Measurements from ENCODE around the gene SHISAL2A. TPM values are rescaled to one million over a fixed set of nuclear protein-coding genes. Genes with fewer than 3 reads are reported as not detected.

Gene SHISAL2A
- total and polyA plus RNA-seq, 2 donors (not counting 3 experiments of a cell fraction or from before 2014, with no cell fraction given) = not detected

DNA sequence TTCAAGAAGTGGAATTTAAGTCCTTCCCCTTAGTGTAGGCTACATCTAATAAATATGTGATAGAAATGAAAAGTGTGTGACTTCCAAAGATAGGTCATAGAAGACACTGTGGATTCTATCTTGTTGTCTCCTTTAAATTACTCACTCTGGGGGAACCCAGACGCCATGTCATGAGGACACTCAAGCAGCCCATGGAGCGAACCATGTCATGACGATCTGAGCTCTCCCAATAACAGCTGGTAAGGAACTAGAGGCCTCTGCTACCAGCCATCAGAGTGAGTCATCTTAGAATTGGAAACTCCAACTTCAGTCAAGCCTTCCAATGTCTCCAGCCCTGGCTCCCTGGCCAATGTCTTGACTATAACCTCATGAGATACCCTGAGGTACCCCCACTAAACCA is 58.9 kb downstream of the SHISAL2A start:
- H3K27ac ChIP-seq (ENCODE audit: insufficient read depth, low read depth, low read length) = no peak overlapping the region
- DNase-seq (ENCODE audit: low read depth, low spot score) (no peak), FAIRE-seq (no peak)
- H4K20me1 ChIP-seq (replicated peaks; ENCODE audit: control insufficient read depth, extremely low read depth, insufficient read depth, low read length) = no peaks in the 10 kb centered on the region
- ChIA-PET POLR2A (no interaction called here), CTCF (no interaction called here)
- TF ChIP-seq GATA2 (IDR thresholded peaks at IDR 0.05; ENCODE audit: insufficient read depth, insufficient read length, low read depth, low read length) = no peak
- TF ChIP-seq POLR2AphosphoS5 (IDR thresholded peaks at IDR 0.05; ENCODE audit: insufficient read depth, low read depth, low read length) = no peak
- TF ChIP-seq MAX (IDR thresholded peaks at IDR 0.05; ENCODE audit: insufficient read depth, insufficient read length) = no peak
- no peak for TF ChIP-seq POLR2A (IDR thresholded peaks at IDR 0.05; ENCODE audit: low read depth, low read length)
- TF ChIP-seq, protein P1, sequence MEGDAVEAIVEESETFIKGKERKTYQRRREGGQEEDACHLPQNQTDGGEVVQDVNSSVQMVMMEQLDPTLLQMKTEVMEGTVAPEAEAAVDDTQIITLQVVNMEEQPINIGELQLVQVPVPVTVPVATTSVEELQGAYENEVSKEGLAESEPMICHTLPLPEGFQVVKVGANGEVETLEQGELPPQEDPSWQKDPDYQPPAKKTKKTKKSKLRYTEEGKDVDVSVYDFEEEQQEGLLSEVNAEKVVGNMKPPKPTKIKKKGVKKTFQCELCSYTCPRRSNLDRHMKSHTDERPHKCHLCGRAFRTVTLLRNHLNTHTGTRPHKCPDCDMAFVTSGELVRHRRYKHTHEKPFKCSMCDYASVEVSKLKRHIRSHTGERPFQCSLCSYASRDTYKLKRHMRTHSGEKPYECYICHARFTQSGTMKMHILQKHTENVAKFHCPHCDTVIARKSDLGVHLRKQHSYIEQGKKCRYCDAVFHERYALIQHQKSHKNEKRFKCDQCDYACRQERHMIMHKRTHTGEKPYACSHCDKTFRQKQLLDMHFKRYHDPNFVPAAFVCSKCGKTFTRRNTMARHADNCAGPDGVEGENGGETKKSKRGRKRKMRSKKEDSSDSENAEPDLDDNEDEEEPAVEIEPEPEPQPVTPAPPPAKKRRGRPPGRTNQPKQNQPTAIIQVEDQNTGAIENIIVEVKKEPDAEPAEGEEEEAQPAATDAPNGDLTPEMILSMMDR (IDR thresholded peaks at IDR 0.05; ENCODE audit: extremely low read depth in 1 of 2, insufficient read depth in 1 of 2, low read depth in 1 of 2, low read length in 2 of 2) = no peak
- TF ChIP-seq JUN (IDR thresholded peaks at IDR 0.05; ENCODE audit: borderline replicate concordance, insufficient read depth, insufficient read length, low read depth) = no peak
- no peak for TF ChIP-seq EZH2 (IDR thresholded peaks at IDR 0.05; ENCODE audit: borderline replicate concordance, low read depth, low read length, severe bottlenecking)
- TF ChIP-seq FOS (IDR thresholded peaks at IDR 0.05; ENCODE audit: borderline replicate concordance, insufficient read depth, low read length) = no peak
- TF ChIP-seq MYC (IDR thresholded peaks at IDR 0.05; ENCODE audit: low read depth, low read length) = no peak
- H3K4me3 ChIP-seq (replicated peaks in 1 of 3; ENCODE audit: insufficient read depth in 1 of 3, low read depth in 1 of 3, low read length in 3 of 3) = no peak overlapping the region
- no peak overlapping the region for H3K4me2 ChIP-seq (ENCODE audit: insufficient read depth, low read length)
- H3K9me3 ChIP-seq (replicated peaks; ENCODE audit: control insufficient read depth, insufficient read depth, low read length) = no peaks in the 10 kb centered on the region
- no peaks in the 10 kb centered on the region for H3K27me3 ChIP-seq (ENCODE audit: control insufficient read depth in 2 of 2, insufficient read depth in 2 of 2, low read length in 2 of 2)
- dilution Hi-C loops (cut with MboI; ENCODE audit: extremely low pct_ligation_motif_present, low sequenced_read_pairs) (no loop called here), intact Hi-C loops (cut with micrococcal nuclease) (no loop called here)
- peaks cover 36% of the 10 kb centered on the region for H3K79me2 ChIP-seq (ENCODE audit: control insufficient read depth, insufficient read depth, low read length)
- no peaks in the 10 kb centered on the region for H3K9me1 ChIP-seq (replicated peaks; ENCODE audit: control insufficient read depth, extremely low read depth, insufficient read depth, low read length)
- H3K36me3 ChIP-seq (ENCODE audit: control insufficient read depth in 2 of 2, extremely low read depth in 1 of 2, insufficient read depth in 2 of 2, low read length in 2 of 2) = peaks cover 12 to 19% of the 10 kb centered on the region in 2 experiments
- H3K9ac ChIP-seq (replicated peaks; ENCODE audit: extremely low read depth, insufficient read depth, low read length) = no peak overlapping the region
- H3K4me1 ChIP-seq (ENCODE audit: control insufficient read depth, extremely low read depth, insufficient read depth, low read length) = no peaks in the 10 kb centered on the region
- no peak overlapping the region for H2AFZ ChIP-seq (ENCODE audit: low read depth, low read length)
- no TSS peak for BruUV-seq (replicated peaks)

Data from endothelial cell of umbilical vein (primary cell).